ENCODE results near the gene VPS9D1. TPM values are rescaled to one million over a fixed set of nuclear protein-coding genes. Genes with fewer than 3 reads are reported as not detected.

Gene VPS9D1
- total RNA-seq, 1 donor from 2014 or later = 15.6 TPM

DNA sequence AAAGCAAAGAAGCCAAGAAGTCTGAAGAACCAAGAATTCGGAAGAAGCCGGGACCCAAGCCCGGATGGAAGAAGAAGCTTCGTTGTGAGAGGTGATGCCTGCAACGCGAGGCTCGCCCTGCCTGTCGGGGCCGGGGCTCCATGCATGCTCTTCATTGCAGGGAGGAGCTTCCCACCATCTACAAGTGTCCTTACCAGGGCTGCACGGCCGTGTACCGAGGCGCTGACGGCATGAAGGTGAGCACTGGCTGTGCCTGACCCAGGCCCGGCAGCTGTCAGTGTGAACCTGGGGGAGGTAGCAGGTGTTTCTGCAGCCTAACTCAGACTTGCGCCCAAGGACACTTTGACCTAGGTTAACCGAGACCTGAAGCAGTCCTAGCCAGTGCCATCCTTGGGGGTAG is 12.6 kb upstream of the VPS9D1 start:
- ATAC-seq = no peak
- TF ChIP-seq, protein P1, sequence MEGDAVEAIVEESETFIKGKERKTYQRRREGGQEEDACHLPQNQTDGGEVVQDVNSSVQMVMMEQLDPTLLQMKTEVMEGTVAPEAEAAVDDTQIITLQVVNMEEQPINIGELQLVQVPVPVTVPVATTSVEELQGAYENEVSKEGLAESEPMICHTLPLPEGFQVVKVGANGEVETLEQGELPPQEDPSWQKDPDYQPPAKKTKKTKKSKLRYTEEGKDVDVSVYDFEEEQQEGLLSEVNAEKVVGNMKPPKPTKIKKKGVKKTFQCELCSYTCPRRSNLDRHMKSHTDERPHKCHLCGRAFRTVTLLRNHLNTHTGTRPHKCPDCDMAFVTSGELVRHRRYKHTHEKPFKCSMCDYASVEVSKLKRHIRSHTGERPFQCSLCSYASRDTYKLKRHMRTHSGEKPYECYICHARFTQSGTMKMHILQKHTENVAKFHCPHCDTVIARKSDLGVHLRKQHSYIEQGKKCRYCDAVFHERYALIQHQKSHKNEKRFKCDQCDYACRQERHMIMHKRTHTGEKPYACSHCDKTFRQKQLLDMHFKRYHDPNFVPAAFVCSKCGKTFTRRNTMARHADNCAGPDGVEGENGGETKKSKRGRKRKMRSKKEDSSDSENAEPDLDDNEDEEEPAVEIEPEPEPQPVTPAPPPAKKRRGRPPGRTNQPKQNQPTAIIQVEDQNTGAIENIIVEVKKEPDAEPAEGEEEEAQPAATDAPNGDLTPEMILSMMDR (IDR thresholded peaks at IDR 0.05) = no peak
- intact Hi-C loops (cut with DNase I) = no loop called here
- Histone ChIP-seq H3K4me3 (no peak overlapping the region), H3K36me3 (peaks cover 95% of the 10 kb centered on the region), H3K27ac (no peak overlapping the region), H3K9me3 (no peaks in the 10 kb centered on the region), H3K27me3 (ENCODE audit: low read depth) (no peaks in the 10 kb centered on the region), H3K4me1 (no peaks in the 10 kb centered on the region)
- no peak for DNase-seq

DNA sequence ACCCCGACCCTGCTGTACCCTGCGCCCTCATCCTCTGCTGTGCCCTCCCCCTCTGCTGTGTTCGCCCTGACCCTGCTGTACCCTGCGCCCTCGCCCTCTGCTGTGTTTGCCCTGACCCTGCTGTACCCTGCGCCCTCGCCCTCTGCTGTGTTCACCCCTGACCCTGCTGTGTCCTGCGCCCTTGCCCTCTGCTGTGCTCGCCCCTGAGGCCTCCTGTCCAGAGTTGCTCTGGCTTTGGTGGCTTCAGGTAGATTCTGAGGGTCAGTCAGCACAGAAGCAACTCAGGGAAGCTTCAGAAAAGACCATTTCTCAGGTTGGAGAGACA is 12.2 kb upstream of the VPS9D1 start:
- no peaks in the 10 kb centered on the region for H3K4me1 ChIP-seq
- DNase-seq = no peak
- ATAC-seq = no peak
- H3K36me3 ChIP-seq = peaks cover 95% of the 10 kb centered on the region
- H3K4me3 ChIP-seq = no peak overlapping the region
- intact Hi-C loops (cut with DNase I) = no loop called here
- no peak overlapping the region for H3K27ac ChIP-seq
- no peaks in the 10 kb centered on the region for H3K27me3 ChIP-seq (ENCODE audit: low read depth)
- H3K9me3 ChIP-seq = no peaks in the 10 kb centered on the region
- TF ChIP-seq, protein P1 (IDR thresholded peaks at IDR 0.05) = no peak

DNA sequence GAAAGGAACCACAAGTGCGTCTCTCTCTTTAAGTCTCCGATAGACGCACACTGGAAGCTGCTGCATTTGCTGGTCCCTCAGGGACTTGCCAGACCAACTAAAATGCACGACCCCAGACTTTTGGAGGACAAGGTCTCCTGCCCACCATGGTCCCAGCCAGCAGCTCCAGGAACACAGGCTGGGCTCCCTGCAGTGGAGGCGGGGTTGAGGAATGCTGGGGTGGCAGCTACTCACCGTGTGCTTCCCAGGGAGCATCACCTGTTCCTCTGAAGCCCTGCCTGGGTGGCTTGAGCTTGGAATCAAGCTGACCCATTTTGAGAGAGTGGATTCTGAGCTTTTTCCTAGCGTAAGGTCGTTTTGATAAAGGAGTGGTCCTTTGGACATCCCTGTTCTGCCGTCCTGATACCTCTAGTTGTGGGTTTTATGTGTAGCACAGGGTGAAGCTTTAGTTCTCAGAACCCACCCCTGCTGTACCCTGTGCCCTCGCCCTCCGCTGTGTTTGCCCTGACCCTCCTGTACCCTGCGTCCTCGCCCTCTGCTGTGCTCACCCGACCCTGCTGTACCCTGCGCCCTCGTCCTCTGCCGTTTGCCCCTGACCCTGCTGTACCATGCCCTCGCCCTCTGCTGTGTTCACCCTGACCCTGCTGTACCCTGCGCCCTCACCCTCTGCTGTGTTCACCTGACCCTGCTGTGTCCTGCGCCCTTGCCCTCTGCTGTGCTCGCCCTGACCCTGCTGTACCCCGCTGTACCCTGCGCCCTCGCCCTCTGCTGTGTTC is 11.6 kb upstream of the VPS9D1 start:
- ATAC-seq (no peak), DNase-seq (no peak)
- intact Hi-C loops (cut with DNase I) = no loop called here
- Histone ChIP-seq H3K4me1 (no peaks in the 10 kb centered on the region), H3K36me3 (peaks cover 95% of the 10 kb centered on the region), H3K27me3 (ENCODE audit: low read depth) (no peaks in the 10 kb centered on the region), H3K27ac (no peak overlapping the region), H3K9me3 (no peaks in the 10 kb centered on the region), H3K4me3 (no peak overlapping the region)
- TF ChIP-seq, protein P1 (IDR thresholded peaks at IDR 0.05) = no peak

DNA sequence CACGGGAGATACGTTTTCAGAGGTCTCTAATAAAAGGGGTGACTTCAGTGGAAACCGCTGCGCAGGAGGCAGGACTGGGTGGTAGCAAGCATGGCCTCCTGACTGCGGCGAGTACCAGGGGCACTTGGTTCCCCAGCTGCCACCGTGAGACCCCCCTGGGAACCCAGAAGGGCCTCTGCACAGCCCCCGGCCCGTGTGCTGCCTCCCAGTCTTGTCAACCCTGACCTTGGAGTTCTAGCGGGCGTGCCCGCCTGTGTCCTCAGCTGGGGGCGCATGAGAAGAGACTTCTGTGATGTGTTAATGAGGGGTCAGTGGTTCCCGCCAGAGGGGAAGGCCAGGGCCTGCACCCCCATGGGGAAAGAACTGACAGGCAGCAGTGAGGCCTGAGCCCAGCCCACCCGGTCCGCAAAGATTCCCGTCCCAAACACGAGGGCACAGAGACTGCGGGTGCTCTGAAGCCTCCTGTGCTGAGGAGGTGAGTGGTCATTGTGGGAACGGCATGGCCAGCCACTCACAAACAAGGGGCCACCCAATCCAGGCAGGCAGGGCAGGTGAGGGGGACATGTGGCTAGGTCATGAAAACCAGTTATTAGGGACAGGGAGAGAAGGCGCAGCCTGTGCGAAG is 10.0 kb upstream of the VPS9D1 start:
- Histone ChIP-seq H3K4me3 (no peak overlapping the region), H3K9me3 (no peaks in the 10 kb centered on the region), H3K4me1 (peaks cover 3% of the 10 kb centered on the region), H3K27ac (no peak overlapping the region), H3K36me3 (peaks cover 95% of the 10 kb centered on the region), H3K27me3 (ENCODE audit: low read depth) (no peaks in the 10 kb centered on the region)
- ATAC-seq (no peak), DNase-seq (no peak)
- TF ChIP-seq, protein P1 (IDR thresholded peaks at IDR 0.05) = no peak
- intact Hi-C loops (cut with DNase I) = no loop called here

DNA sequence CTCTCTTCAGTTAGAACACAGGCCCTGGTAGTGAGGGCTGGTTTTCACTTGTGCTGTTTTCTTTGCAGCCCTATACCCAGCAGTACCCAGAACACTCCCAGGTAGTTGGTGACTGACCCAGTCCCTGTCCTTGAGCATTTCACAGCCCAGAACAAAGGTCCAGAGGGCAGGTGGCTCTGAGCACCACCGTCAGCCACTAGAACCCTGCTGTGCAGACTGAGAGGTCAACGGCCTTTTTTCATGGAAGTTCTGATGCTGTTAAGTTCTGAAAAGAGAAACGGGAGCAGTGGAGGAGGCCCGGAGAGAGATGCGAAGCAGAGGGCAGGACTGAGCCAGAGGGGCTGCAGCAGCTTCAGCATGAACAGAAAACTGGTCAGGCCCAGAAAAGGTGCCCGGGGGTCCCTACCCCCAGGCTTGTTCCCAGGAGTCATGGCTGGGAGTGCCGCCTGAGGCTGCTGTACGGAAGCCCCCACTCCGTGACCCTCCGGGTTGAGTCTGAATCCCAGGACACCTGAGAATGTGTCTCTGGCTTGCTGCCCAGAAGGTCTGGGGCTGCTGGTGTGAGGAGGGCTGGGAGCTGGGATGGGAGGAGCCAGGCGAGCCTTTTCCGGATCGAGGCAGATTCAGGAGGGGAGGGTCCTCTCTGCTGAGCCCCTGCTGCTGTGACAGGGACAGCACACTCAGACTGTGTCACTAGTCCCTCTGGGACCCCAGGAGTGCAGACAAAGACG is 9.3 kb upstream of the VPS9D1 start:
- TF ChIP-seq, protein P1 (IDR thresholded peaks at IDR 0.05) = no peak
- peaks cover 7% of the 10 kb centered on the region for H3K4me1 ChIP-seq
- no peak for ATAC-seq
- DNase-seq = no peak
- H3K27me3 ChIP-seq (ENCODE audit: low read depth) = no peaks in the 10 kb centered on the region
- no peak overlapping the region for H3K4me3 ChIP-seq
- H3K36me3 ChIP-seq = peaks cover 94% of the 10 kb centered on the region
- intact Hi-C loops (cut with DNase I) = no loop called here
- H3K9me3 ChIP-seq = no peaks in the 10 kb centered on the region
- no peak overlapping the region for H3K27ac ChIP-seq

Data from lower lobe of right lung (tissue), 2 donors.